Gastrocnemius medialis (tissue), 4 donors: ENCODE data around the gene INTS11.

Experiments used
- POLR2A ChIP-seq, 2 donors: fragments of 450-650 bp; IDR thresholded peaks; one replicate each; pipeline ENCODE4 v1.6.1; 2017; ENCODE audit warnings: antibody characterized with exemption in 2 of 2, mild to moderate bottlenecking in 2 of 2, moderate library complexity in 2 of 2
- TF ChIP-seq, protein P1 (sequence below), 5 experiments: fragments of 450-650 bp in 3 of 5; fragments of 200-600 bp in 2 of 5; sonication (generic) in 2 of 5; IDR thresholded peaks in 4 of 5; conservative IDR thresholded peaks in 1 of 5; 1 replicate in 4 of 5; 2 replicates in 1 of 5; pipeline ENCODE4 v1.5.1; 2016 to 2019; ENCODE audit warnings: antibody characterized with exemption in 5 of 5, mild to moderate bottlenecking in 3 of 5, moderate library complexity in 3 of 5

DNA sequence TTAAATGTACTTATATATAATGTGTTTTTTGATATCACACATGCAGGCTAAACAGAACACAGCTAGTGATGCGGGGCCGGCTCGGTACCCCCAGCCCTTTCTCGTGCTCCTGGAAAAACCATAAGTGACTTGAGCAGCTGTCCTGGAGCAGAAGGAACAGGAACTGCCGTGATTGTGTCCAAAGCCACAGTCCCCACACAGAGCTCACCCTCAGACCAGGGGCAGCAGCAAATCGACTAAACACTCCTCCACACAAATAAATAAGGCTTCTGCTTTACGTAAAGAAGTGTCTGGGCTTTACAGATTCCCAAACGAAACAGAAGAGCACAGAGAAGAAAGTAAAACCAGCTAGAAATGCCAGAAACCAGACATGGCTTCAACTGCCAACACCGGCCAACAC lies 60.4 kb downstream of the INTS11 start:
- TF ChIP-seq, protein P1, sequence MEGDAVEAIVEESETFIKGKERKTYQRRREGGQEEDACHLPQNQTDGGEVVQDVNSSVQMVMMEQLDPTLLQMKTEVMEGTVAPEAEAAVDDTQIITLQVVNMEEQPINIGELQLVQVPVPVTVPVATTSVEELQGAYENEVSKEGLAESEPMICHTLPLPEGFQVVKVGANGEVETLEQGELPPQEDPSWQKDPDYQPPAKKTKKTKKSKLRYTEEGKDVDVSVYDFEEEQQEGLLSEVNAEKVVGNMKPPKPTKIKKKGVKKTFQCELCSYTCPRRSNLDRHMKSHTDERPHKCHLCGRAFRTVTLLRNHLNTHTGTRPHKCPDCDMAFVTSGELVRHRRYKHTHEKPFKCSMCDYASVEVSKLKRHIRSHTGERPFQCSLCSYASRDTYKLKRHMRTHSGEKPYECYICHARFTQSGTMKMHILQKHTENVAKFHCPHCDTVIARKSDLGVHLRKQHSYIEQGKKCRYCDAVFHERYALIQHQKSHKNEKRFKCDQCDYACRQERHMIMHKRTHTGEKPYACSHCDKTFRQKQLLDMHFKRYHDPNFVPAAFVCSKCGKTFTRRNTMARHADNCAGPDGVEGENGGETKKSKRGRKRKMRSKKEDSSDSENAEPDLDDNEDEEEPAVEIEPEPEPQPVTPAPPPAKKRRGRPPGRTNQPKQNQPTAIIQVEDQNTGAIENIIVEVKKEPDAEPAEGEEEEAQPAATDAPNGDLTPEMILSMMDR (IDR thresholded peaks at IDR 0.05 in 4 of 5, conservative IDR thresholded peaks at IDR 0.05 in 1 of 5): no peak
- no peak for TF ChIP-seq POLR2A (IDR thresholded peaks at IDR 0.05)
